Measurements from ENCODE around the gene CDKL4.
"Not testable (repeated sequence)": the region's sequence is repeated elsewhere in the genome, so short reads cannot be mapped to it uniquely, and the experiment has no call there.

CDKL4 gene

DNA sequence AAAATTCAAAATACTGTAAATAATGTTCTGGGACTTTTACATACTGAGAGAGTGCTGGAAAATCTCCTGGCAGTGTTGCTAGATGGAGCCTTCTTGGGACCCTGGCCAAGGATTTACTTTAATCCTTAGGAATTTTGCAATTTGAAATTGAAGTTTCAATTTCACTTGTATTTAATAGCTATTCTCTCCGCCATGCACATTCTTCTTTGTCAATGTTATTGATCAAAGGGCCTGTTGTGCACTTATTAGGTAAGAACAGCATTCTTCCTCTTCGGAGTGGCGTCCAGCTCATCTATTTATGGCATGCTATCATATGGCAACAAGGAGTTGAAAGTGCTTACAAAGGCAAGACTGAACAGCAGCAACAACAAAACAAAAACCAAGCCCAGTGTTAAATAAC lies 82.8 kb downstream of the CDKL4 start:
- Histone ChIP-seq H2BK120ac (ENCODE audit: low read depth, low read length) (no peak overlapping the region), H3K23ac (ENCODE audit: low read length) (no peak overlapping the region), H3K18ac (ENCODE audit: low read length) (no peak overlapping the region), H2BK15ac (replicated peaks; ENCODE audit: low read depth) (no peak overlapping the region), H2AK5ac (ENCODE audit: low read length) (no peak overlapping the region), H3K4me1 (ENCODE audit: control insufficient read depth, low read depth, low read length) (no peaks in the 10 kb centered on the region), H4K5ac (ENCODE audit: low read length) (no peak overlapping the region), H3K36me3 (ENCODE audit: control insufficient read depth, insufficient read depth, low read length) (no peaks in the 10 kb centered on the region), H3K27ac (ENCODE audit: low read depth, low read length) (no peak overlapping the region), H3K4ac (ENCODE audit: low read depth, low read length) (no peak overlapping the region), H3K9ac (ENCODE audit: low read length) (no peak overlapping the region), H2BK5ac (ENCODE audit: low read length) (no peak overlapping the region), H3K56ac (ENCODE audit: low read length) (no peak overlapping the region), H3K27me3 (ENCODE audit: insufficient read depth, low read length, poor library complexity) (no peaks in the 10 kb centered on the region), H3K79me1 (ENCODE audit: low read length) (no peaks in the 10 kb centered on the region), H3K4me2 (ENCODE audit: low read length) (no peak overlapping the region), H3K79me2 (ENCODE audit: control insufficient read depth, insufficient read depth, low read length) (no peaks in the 10 kb centered on the region), H3K4me3 (ENCODE audit: low read length) (no peak overlapping the region), H4K8ac (ENCODE audit: low read depth, low read length) (no peak overlapping the region)
- WGBS (ENCODE audit: extremely low coverage, insufficient coverage, low lambda C conversion rate) = no CpG with 5 or more reads among the region's 3 CpGs
- DNase-seq = no peak

DNA sequence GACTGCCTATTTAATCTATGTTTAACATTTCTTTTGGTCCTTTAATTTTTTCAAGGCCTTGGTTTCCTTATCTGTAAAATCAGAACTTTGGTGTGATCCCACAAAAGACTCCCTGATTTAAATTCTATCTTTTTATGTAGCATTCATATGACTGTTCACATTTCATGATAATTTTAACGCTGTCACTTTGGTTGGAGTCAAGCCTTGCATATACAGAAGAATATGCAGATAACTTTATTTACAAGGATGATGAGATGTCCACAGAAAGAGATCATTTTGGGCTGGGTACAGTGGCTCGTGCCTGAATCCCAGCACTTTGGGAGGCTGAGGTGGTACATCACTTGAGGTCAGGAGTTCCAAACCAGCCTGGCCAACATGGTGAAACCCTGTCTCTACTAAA lies 84.5 kb downstream of the CDKL4 start:
- Histone ChIP-seq H3K27me3 (ENCODE audit: insufficient read depth, low read length, poor library complexity) (no peaks in the 10 kb centered on the region), H4K8ac (ENCODE audit: low read depth, low read length) (no peak overlapping the region), H3K4me3 (ENCODE audit: low read length) (no peak overlapping the region), H3K4me2 (ENCODE audit: low read length) (no peak overlapping the region), H2BK5ac (ENCODE audit: low read length) (no peak overlapping the region), H2BK120ac (ENCODE audit: low read depth, low read length) (no peak overlapping the region), H3K4ac (ENCODE audit: low read depth, low read length) (no peak overlapping the region), H3K23ac (ENCODE audit: low read length) (no peak overlapping the region), H3K79me2 (ENCODE audit: control insufficient read depth, insufficient read depth, low read length) (no peaks in the 10 kb centered on the region), H2AK5ac (ENCODE audit: low read length) (no peak overlapping the region), H3K36me3 (ENCODE audit: control insufficient read depth, insufficient read depth, low read length) (no peaks in the 10 kb centered on the region), H3K18ac (ENCODE audit: low read length) (no peak overlapping the region), H2BK15ac (replicated peaks; ENCODE audit: low read depth) (no peak overlapping the region), H3K9ac (ENCODE audit: low read length) (no peak overlapping the region), H3K27ac (ENCODE audit: low read depth, low read length) (no peak overlapping the region), H3K4me1 (ENCODE audit: control insufficient read depth, low read depth, low read length) (no peaks in the 10 kb centered on the region), H3K79me1 (ENCODE audit: low read length) (no peaks in the 10 kb centered on the region), H3K56ac (ENCODE audit: low read length) (no peak overlapping the region), H4K5ac (ENCODE audit: low read length) (no peak overlapping the region)
- no CpG with 5 or more reads among the region's 2 CpGs for WGBS (ENCODE audit: extremely low coverage, insufficient coverage, low lambda C conversion rate)
- DNase-seq = no peak

DNA sequence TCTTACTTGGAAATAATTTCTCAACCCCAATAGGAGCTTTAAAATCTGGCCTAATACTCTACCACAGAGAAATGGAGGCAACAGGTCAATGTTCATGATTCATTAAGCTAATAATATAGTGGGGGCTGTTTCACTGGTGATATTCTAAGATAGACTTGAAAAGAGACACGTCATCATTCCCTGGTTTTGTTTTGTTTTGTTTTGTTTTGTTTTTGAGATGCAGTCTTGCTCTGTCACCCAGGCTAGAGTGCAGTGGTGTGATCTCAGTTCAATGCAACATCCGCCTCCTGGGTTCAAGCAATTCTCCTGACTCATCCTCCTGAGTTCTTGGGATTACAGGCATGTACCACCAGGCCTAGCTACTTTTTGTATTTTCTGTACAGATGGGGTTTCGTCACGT lies 85.4 kb downstream of the CDKL4 start:
- no peak overlapping the region for H2AK5ac ChIP-seq (ENCODE audit: low read length)
- no CpG with 5 or more reads among the region's 4 CpGs for WGBS (ENCODE audit: extremely low coverage, insufficient coverage, low lambda C conversion rate)

DNA sequence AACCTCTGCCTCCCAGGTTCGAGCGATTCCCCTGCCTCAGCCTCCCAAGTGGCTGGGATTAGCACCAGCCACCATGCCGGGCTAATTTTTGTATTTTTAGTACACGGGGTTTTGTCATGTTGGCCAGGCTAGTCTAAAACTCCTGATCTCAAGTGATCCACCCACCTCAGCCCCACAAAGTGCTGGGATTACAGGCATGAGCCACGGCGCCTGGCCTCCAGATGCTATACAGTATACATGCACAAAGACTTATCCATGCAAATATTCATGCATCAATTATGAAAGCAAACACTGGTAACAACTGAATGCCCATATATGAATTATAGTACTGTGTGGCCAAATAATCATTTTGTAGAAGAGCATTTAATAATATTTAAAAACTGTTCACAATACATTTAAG lies 86.9 kb downstream of the CDKL4 start:
- no peak overlapping the region for H3K23ac ChIP-seq (ENCODE audit: low read length)
- WGBS (ENCODE audit: extremely low coverage, insufficient coverage, low lambda C conversion rate) = no CpG with 5 or more reads among the region's 6 CpGs

More for the DNA sequence above, 85.4 kb downstream of the CDKL4 start:
- no peak overlapping the region for H3K27ac ChIP-seq (ENCODE audit: low read depth, low read length)
- H2BK5ac ChIP-seq (ENCODE audit: low read length) = no peak overlapping the region
- no peaks in the 10 kb centered on the region for H3K79me1 ChIP-seq (ENCODE audit: low read length)
- H2BK15ac ChIP-seq (replicated peaks; ENCODE audit: low read depth) = no peak overlapping the region
- no peaks in the 10 kb centered on the region for H3K79me2 ChIP-seq (ENCODE audit: control insufficient read depth, insufficient read depth, low read length)
- H3K18ac ChIP-seq (ENCODE audit: low read length) = no peak overlapping the region
- H3K4me2 ChIP-seq (ENCODE audit: low read length) = no peak overlapping the region
- no peaks in the 10 kb centered on the region for H3K27me3 ChIP-seq (ENCODE audit: insufficient read depth, low read length, poor library complexity)
- no peak overlapping the region for H2BK120ac ChIP-seq (ENCODE audit: low read depth, low read length)
- H3K23ac ChIP-seq (ENCODE audit: low read length) = no peak overlapping the region
- H3K36me3 ChIP-seq (ENCODE audit: control insufficient read depth, insufficient read depth, low read length) = no peaks in the 10 kb centered on the region
- H3K4me3 ChIP-seq (ENCODE audit: low read length) = no peak overlapping the region
- H3K4ac ChIP-seq (ENCODE audit: low read depth, low read length) = no peak overlapping the region
- H3K56ac ChIP-seq (ENCODE audit: low read length) = no peak overlapping the region
- H3K9ac ChIP-seq (ENCODE audit: low read length) = no peak overlapping the region
- DNase-seq = no peak
- H4K8ac ChIP-seq (ENCODE audit: low read depth, low read length) = no peak overlapping the region
- H4K5ac ChIP-seq (ENCODE audit: low read length) = no peak overlapping the region
- H3K4me1 ChIP-seq (ENCODE audit: control insufficient read depth, low read depth, low read length) = no peaks in the 10 kb centered on the region

DNA sequence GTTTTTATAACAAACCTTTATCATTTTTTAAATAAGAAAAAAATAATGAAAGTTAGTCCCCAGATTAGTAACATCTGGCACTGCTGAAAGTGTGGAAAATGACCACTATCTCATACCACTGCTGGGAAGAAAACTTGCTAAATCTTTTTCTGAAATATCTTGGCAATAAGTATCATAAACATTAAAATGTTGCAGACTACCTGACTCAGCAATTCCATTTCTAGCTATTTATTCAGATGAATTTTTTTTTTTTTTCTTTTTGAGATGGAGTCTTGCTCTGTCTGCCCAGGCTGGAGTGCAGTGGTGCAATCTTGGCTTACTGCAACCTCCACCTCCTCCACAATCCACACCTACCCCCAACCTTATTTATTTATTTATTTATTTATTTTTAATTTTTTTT lies 87.7 kb downstream of the CDKL4 start:
- Histone ChIP-seq H3K79me2 (ENCODE audit: control insufficient read depth, insufficient read depth, low read length) (no peaks in the 10 kb centered on the region), H3K9ac (ENCODE audit: low read length) (no peak overlapping the region), H2AK5ac (ENCODE audit: low read length) (no peak overlapping the region), H3K56ac (ENCODE audit: low read length) (no peak overlapping the region), H3K4ac (ENCODE audit: low read depth, low read length) (no peak overlapping the region), H3K23ac (ENCODE audit: low read length) (no peak overlapping the region), H3K79me1 (ENCODE audit: low read length) (no peaks in the 10 kb centered on the region), H3K27ac (ENCODE audit: low read depth, low read length) (no peak overlapping the region), H2BK15ac (replicated peaks; ENCODE audit: low read depth) (no peak overlapping the region), H2BK120ac (ENCODE audit: low read depth, low read length) (no peak overlapping the region), H3K4me3 (ENCODE audit: low read length) (no peak overlapping the region), H3K18ac (ENCODE audit: low read length) (no peak overlapping the region), H3K4me2 (ENCODE audit: low read length) (no peak overlapping the region), H4K5ac (ENCODE audit: low read length) (no peak overlapping the region), H3K36me3 (ENCODE audit: control insufficient read depth, insufficient read depth, low read length) (no peaks in the 10 kb centered on the region), H4K8ac (ENCODE audit: low read depth, low read length) (no peak overlapping the region), H3K27me3 (ENCODE audit: insufficient read depth, low read length, poor library complexity) (no peaks in the 10 kb centered on the region), H3K4me1 (ENCODE audit: control insufficient read depth, low read depth, low read length) (no peaks in the 10 kb centered on the region), H2BK5ac (ENCODE audit: low read length) (no peak overlapping the region)
- DNase-seq = no peak

More for the DNA sequence above, 86.9 kb downstream of the CDKL4 start:
- Histone ChIP-seq H3K56ac (ENCODE audit: low read length) (no peak overlapping the region), H3K36me3 (ENCODE audit: control insufficient read depth, insufficient read depth, low read length) (no peaks in the 10 kb centered on the region), H2BK15ac (replicated peaks; ENCODE audit: low read depth) (no peak overlapping the region), H3K4me1 (ENCODE audit: control insufficient read depth, low read depth, low read length) (no peaks in the 10 kb centered on the region), H4K8ac (ENCODE audit: low read depth, low read length) (no peak overlapping the region), H3K79me2 (ENCODE audit: control insufficient read depth, insufficient read depth, low read length) (no peaks in the 10 kb centered on the region), H2AK5ac (ENCODE audit: low read length) (no peak overlapping the region), H3K27ac (ENCODE audit: low read depth, low read length) (no peak overlapping the region), H3K4me3 (ENCODE audit: low read length) (no peak overlapping the region), H3K79me1 (ENCODE audit: low read length) (no peaks in the 10 kb centered on the region), H3K9ac (ENCODE audit: low read length) (no peak overlapping the region), H4K5ac (ENCODE audit: low read length) (no peak overlapping the region), H3K18ac (ENCODE audit: low read length) (no peak overlapping the region), H2BK5ac (ENCODE audit: low read length) (no peak overlapping the region), H3K27me3 (ENCODE audit: insufficient read depth, low read length, poor library complexity) (no peaks in the 10 kb centered on the region), H2BK120ac (ENCODE audit: low read depth, low read length) (no peak overlapping the region), H3K4ac (ENCODE audit: low read depth, low read length) (no peak overlapping the region), H3K4me2 (ENCODE audit: low read length) (no peak overlapping the region)
- no peak for DNase-seq

DNA sequence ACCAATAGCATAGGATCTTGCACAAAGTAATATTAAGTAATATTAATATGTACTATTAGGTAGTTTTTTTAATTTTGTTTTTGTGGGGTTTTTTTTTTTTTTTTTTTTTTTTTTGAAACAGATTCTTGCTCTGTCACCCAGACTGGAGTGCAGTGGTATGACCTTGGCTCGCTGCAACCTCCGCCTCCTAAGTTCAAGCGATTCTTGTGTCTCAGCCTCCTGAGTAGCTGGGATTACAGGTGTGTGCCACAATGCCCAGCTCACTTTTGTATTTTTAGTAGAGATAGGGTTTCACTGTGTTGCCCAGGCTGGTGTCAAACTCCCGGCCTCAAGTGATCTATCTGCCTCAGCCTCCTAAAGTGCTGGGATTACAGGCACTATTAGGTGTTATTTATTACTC lies 88.2 kb downstream of the CDKL4 start:
- H2BK5ac ChIP-seq (ENCODE audit: low read length); H3K56ac ChIP-seq (ENCODE audit: low read length); H3K4me2 ChIP-seq (ENCODE audit: low read length); H2BK120ac ChIP-seq (ENCODE audit: low read depth, low read length); H3K4ac ChIP-seq (ENCODE audit: low read depth, low read length); H4K5ac ChIP-seq (ENCODE audit: low read length); H2BK15ac ChIP-seq (replicated peaks; ENCODE audit: low read depth); H3K4me1 ChIP-seq (ENCODE audit: control insufficient read depth, low read depth, low read length); H3K4me3 ChIP-seq (ENCODE audit: low read length); H3K79me1 ChIP-seq (ENCODE audit: low read length); H3K36me3 ChIP-seq (ENCODE audit: control insufficient read depth, insufficient read depth, low read length); H3K79me2 ChIP-seq (ENCODE audit: control insufficient read depth, insufficient read depth, low read length); H3K23ac ChIP-seq (ENCODE audit: low read length); H3K27me3 ChIP-seq (ENCODE audit: insufficient read depth, low read length, poor library complexity); H3K27ac ChIP-seq (ENCODE audit: low read depth, low read length); DNase-seq; H3K18ac ChIP-seq (ENCODE audit: low read length); H3K9ac ChIP-seq (ENCODE audit: low read length); H4K8ac ChIP-seq (ENCODE audit: low read depth, low read length); H2AK5ac ChIP-seq (ENCODE audit: low read length): not testable (repeated sequence)
- WGBS (ENCODE audit: extremely low coverage, insufficient coverage, low lambda C conversion rate) = no CpG with 5 or more reads among the region's 4 CpGs

Data from mesendoderm (in vitro differentiated cells).